Measurements from ENCODE around the gene BPIFA2.
"Not testable (repeated sequence)": the region's sequence is repeated elsewhere in the genome, so short reads cannot be mapped to it uniquely, and the experiment has no call there.

BPIFA2 gene, protein sequence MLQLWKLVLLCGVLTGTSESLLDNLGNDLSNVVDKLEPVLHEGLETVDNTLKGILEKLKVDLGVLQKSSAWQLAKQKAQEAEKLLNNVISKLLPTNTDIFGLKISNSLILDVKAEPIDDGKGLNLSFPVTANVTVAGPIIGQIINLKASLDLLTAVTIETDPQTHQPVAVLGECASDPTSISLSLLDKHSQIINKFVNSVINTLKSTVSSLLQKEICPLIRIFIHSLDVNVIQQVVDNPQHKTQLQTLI

DNA sequence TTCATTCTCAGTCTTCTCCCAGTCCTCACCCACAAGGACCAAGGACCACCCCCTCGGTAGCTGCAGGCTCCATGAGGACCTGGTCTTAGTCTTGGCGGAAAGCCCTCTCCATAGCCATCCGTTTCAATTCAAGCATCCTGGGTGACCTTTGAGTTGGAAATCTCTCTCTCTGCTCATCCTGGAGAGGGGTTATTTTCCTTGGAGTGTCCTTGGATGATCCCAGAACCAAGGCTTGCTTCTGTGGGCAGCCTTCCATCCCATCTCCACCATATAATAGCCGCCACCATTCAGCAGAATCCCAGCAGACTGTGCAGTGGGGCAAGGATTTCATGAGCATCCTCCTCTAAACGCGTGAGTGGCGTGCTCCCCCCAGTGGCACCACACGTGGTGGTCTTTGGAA lies at the start of gene BPIFA2:
BPIFA2 (plus strand) TSS at position 301 of the 400 bp plus-strand sequence. CDS start 987 bp downstream, outside the sequence.
- TF ChIP-seq, protein P1, sequence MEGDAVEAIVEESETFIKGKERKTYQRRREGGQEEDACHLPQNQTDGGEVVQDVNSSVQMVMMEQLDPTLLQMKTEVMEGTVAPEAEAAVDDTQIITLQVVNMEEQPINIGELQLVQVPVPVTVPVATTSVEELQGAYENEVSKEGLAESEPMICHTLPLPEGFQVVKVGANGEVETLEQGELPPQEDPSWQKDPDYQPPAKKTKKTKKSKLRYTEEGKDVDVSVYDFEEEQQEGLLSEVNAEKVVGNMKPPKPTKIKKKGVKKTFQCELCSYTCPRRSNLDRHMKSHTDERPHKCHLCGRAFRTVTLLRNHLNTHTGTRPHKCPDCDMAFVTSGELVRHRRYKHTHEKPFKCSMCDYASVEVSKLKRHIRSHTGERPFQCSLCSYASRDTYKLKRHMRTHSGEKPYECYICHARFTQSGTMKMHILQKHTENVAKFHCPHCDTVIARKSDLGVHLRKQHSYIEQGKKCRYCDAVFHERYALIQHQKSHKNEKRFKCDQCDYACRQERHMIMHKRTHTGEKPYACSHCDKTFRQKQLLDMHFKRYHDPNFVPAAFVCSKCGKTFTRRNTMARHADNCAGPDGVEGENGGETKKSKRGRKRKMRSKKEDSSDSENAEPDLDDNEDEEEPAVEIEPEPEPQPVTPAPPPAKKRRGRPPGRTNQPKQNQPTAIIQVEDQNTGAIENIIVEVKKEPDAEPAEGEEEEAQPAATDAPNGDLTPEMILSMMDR (IDR thresholded peaks at IDR 0.05; ENCODE audit: low read depth, low read length): no peak
- no peak for DNase-seq
- no peak within 1 kb of the TSS for H3K4me3 ChIP-seq (ENCODE audit: low read depth, low read length)

DNA sequence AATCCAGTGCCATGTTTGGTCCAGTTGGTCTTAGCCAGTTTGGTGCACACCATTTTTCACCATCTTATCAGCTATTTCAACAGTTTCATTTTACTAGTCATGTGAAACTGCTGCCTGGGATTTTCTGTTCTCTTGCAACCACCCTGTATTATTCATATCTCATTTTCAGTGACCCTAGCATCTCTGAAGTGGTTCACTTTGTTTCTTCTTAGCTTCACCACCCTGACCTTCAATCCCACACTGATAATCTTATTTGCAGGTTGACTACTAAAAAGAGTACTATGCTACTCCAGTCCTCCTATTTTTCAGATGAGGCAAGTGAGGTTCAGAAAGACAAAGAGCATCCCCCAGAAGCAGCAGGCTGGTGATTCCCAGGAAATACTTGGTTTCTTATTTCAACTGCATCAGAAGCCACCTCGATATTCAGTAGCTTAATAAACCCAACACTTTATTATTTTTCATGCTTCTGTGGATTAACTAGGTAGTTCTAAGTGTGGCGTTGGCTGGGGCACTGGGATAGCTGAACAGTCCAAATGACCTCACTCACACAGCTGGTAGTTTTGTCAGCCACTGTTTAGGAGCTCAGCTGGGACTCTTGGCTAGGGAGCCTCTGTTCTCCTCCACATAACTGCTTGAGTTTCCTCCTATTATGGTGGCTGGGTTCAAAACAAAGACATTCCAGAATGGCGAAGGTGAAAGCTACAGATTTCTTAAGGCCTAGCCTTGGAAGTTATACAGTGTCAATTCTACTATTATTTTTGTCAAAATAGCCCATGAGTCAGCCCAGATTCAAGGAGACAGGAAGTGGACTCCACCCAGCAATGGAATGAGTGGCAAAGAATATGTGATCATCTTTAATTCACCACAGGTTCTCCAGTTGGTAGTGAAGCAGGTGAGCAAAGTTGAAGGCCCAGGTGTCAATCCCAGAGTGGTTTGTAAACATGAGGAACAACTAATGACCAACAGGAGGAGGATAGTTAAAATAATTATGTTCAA lies 47.9 kb upstream of the BPIFA2 start:
- H3K9me3 ChIP-seq (ENCODE audit: severe bottlenecking): peaks cover 6% of the 10 kb centered on the region
- no peak overlapping the region for H3K27ac ChIP-seq
- H3K36me3 ChIP-seq: no peaks in the 10 kb centered on the region
- no peak for DNase-seq
- H3K27me3 ChIP-seq (ENCODE audit: insufficient read depth, low read depth, severe bottlenecking): no peaks in the 10 kb centered on the region
- H3K4me3 ChIP-seq (ENCODE audit: low read depth, low read length): no peak overlapping the region
- TF ChIP-seq, protein P1 (IDR thresholded peaks at IDR 0.05; ENCODE audit: low read depth, low read length): no peak

More for the DNA sequence above, at the start of gene BPIFA2:
- Histone ChIP-seq H3K9me3 (ENCODE audit: severe bottlenecking) (peaks cover 16% of the 10 kb centered on the region), H3K27me3 (ENCODE audit: insufficient read depth, low read depth, severe bottlenecking) (no peaks in the 10 kb centered on the region), H3K27ac (no peak within 1 kb of the TSS), H3K36me3 (no peaks in the 10 kb centered on the region)

GRCh38 chr20:33120934-33121333 lies 47.0 kb upstream of the BPIFA2 start:
- Histone ChIP-seq H3K4me3 (ENCODE audit: low read depth, low read length) (no peak overlapping the region), H3K9me3 (ENCODE audit: severe bottlenecking) (peaks cover 6% of the 10 kb centered on the region), H3K36me3 (no peaks in the 10 kb centered on the region), H3K27ac (no peak overlapping the region), H3K27me3 (ENCODE audit: insufficient read depth, low read depth, severe bottlenecking) (no peaks in the 10 kb centered on the region)
- TF ChIP-seq, protein P1 (IDR thresholded peaks at IDR 0.05; ENCODE audit: low read depth, low read length): no peak
- DNase-seq: no peak

DNA sequence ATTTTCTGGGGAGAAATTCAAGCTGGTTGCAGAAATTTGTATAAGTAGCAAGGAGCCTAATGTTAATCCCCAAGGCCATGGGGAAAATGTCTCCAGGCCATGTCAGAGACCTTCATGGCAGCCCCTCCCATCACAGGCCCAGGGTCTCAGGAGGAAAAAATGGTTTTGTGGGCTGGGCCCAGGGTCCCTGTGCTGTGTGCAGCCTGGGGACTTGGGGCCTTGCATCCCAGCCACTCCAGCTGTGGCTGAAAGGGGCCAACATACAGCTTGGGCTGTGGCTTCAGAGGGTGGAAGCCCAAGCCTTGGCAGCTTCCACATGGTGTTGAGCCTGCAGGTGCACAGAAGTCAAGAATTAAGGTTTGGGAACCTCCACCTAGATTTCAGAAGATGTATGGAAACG lies 45.7 kb upstream of the BPIFA2 start:
- not testable (repeated sequence) for H3K27me3 ChIP-seq (ENCODE audit: insufficient read depth, low read depth, severe bottlenecking); H3K27ac ChIP-seq; DNase-seq; H3K9me3 ChIP-seq (ENCODE audit: severe bottlenecking); H3K36me3 ChIP-seq; H3K4me3 ChIP-seq (ENCODE audit: low read depth, low read length)

- TF ChIP-seq, protein P1 (IDR thresholded peaks at IDR 0.05; ENCODE audit: low read depth, low read length): no peak
- no peak overlapping the region for H3K27ac ChIP-seq
- H3K4me3 ChIP-seq (ENCODE audit: low read depth, low read length): no peak overlapping the region
- no peak for DNase-seq
- H3K9me3 ChIP-seq (ENCODE audit: severe bottlenecking): peaks cover 6% of the 10 kb centered on the region
- H3K27me3 ChIP-seq (ENCODE audit: insufficient read depth, low read depth, severe bottlenecking): no peaks in the 10 kb centered on the region
- no peaks in the 10 kb centered on the region for H3K36me3 ChIP-seq
These were observed 43.7 kb upstream of the BPIFA2 start for GRCh38 chr20:33124261-33124660.

GRCh38 chr20:33124994-33125393 lies 43.0 kb upstream of the BPIFA2 start:
- DNase-seq: no peak
- Histone ChIP-seq H3K27me3 (ENCODE audit: insufficient read depth, low read depth, severe bottlenecking) (no peaks in the 10 kb centered on the region), H3K9me3 (ENCODE audit: severe bottlenecking) (peaks cover 6% of the 10 kb centered on the region), H3K4me3 (ENCODE audit: low read depth, low read length) (no peak overlapping the region), H3K27ac (no peak overlapping the region), H3K36me3 (no peaks in the 10 kb centered on the region)
- TF ChIP-seq, protein P1 (IDR thresholded peaks at IDR 0.05; ENCODE audit: low read depth, low read length): no peak

Measured in WERI-Rb-1 (cell line).